H9 (cell line): ENCODE data around the gene RPL23. TPM values are rescaled to one million over a fixed set of nuclear protein-coding genes. Genes with fewer than 3 reads are reported as not detected.
A peak's percentile ranks its signal among the peaks of the same experiment; 100 is the strongest.

ENCODE experiments used
- DNase-seq: peaks from one replicate; pipeline ENCODE4 v3.0.0-alpha.2; 2017
- H2AFZ ChIP-seq: one replicate; pipeline ENCODE4 v1.6.1; 2013; ENCODE audit warnings: mild to moderate bottlenecking, low read length, control low read depth, moderate library complexity
- H2AK5ac ChIP-seq: 2 replicates; pipeline ENCODE4 v1.6.1; 2013; ENCODE audit warnings: low read length, control low read depth, mixed read lengths; ENCODE audit not compliant: insufficient read length
- H2BK120ac ChIP-seq: one replicate; pipeline ENCODE4 v1.6.1; 2013; ENCODE audit warnings: low read depth, mild to moderate bottlenecking, low read length, control low read depth, inconsistent platforms; ENCODE audit not compliant: poor library complexity, severe bottlenecking
- H2BK12ac ChIP-seq: 2 replicates; pipeline ENCODE4 v1.6.1; 2013; ENCODE audit warnings: low read length, control low read depth, mixed read lengths, low read depth; ENCODE audit not compliant: insufficient read length
- H2BK15ac ChIP-seq: 2 replicates; pipeline ENCODE4 v1.6.1; 2013; ENCODE audit warnings: low read depth, low read length, control low read depth
- H2BK20ac ChIP-seq: one replicate; pipeline ENCODE4 v1.6.1; 2013; ENCODE audit warnings: low read depth, mild to moderate bottlenecking, low read length, control low read depth, inconsistent platforms; ENCODE audit not compliant: poor library complexity, severe bottlenecking
- H2BK5ac ChIP-seq: 2 replicates; pipeline ENCODE4 v1.6.1; 2013; ENCODE audit warnings: low read length, control low read depth, mixed read lengths; ENCODE audit not compliant: insufficient read length
- H3K14ac ChIP-seq: 2 replicates; pipeline ENCODE4 v1.6.1; 2013; ENCODE audit warnings: low read length, control low read depth; ENCODE audit not compliant: insufficient read depth
- H3K18ac ChIP-seq: 2 replicates; pipeline ENCODE4 v1.6.1; 2013; ENCODE audit warnings: low read depth, mild to moderate bottlenecking, mixed read lengths, low read length, control low read depth; ENCODE audit not compliant: insufficient read length
- H3K23ac ChIP-seq: 2 replicates; pipeline ENCODE4 v1.6.1; 2013; ENCODE audit warnings: low read length, control low read depth, mixed read lengths, low read depth; ENCODE audit not compliant: insufficient read length
- H3K23me2 ChIP-seq: 2 replicates; pipeline ENCODE4 v1.6.1; 2013; ENCODE audit warnings: low read depth, mild to moderate bottlenecking, mixed read lengths, low read length, control low read depth; ENCODE audit not compliant: insufficient read length, poor library complexity, severe bottlenecking
- H3K27ac ChIP-seq: 2 replicates; pipeline ENCODE4 v1.5.1; 2013; ENCODE audit warnings: low read length, control low read depth, mixed read lengths, low read depth; ENCODE audit not compliant: insufficient read length
- H3K27me3 ChIP-seq: 2 replicates; pipeline ENCODE4 v1.6.1; 2013; ENCODE audit warnings: low read length, control low read depth, inconsistent platforms; ENCODE audit not compliant: insufficient read depth
- H3K4ac ChIP-seq: 2 replicates; pipeline ENCODE4 v1.6.1; 2013; ENCODE audit warnings: low read depth, mild to moderate bottlenecking, control low read depth, inconsistent platforms, low read length, moderate library complexity
- H3K4me1 ChIP-seq: 2 replicates; pipeline ENCODE4 v1.6.1; 2013; ENCODE audit warnings: low read length, control low read depth, inconsistent platforms; ENCODE audit not compliant: insufficient read depth
- H3K4me2 ChIP-seq: 2 replicates; pipeline ENCODE4 v1.6.1; 2013; ENCODE audit warnings: low read length, control low read depth, mixed read lengths; ENCODE audit not compliant: insufficient read length, insufficient read depth
- H3K56ac ChIP-seq: 2 replicates; pipeline ENCODE4 v1.6.1; 2013; ENCODE audit warnings: low read depth, mild to moderate bottlenecking, mixed read lengths, low read length, control low read depth; ENCODE audit not compliant: insufficient read length
- H3K79me1 ChIP-seq: 2 replicates; pipeline ENCODE4 v1.6.1; 2013; ENCODE audit warnings: low read depth, mild to moderate bottlenecking, moderate library complexity, low read length, control low read depth, inconsistent platforms; ENCODE audit not compliant: insufficient read depth, poor library complexity, severe bottlenecking
- H3K79me2 ChIP-seq: 2 replicates; pipeline ENCODE4 v1.6.1; 2013; ENCODE audit warnings: low read length, control low read depth, inconsistent platforms; ENCODE audit not compliant: insufficient read depth
- H3K9ac ChIP-seq: 2 replicates; pipeline ENCODE4 v1.6.1; 2013; ENCODE audit warnings: low read length, control low read depth, mixed read lengths; ENCODE audit not compliant: insufficient read length; ENCODE audit errors: extremely low read depth
- H3K9me3 ChIP-seq: one replicate; pipeline ENCODE4 v1.6.1; 2013; ENCODE audit warnings: low read depth, low read length, inconsistent platforms; ENCODE audit not compliant: control insufficient read depth
- H3T11ph ChIP-seq: one replicate; pipeline ENCODE4 v1.6.1; 2013; ENCODE audit warnings: mild to moderate bottlenecking, low read length, control low read depth, inconsistent platforms
- H4K20me1 ChIP-seq: one replicate; pipeline ENCODE4 v1.6.1; 2013; ENCODE audit not compliant: control insufficient read depth, insufficient read length, insufficient read depth
- H4K5ac ChIP-seq: 2 replicates; pipeline ENCODE4 v1.6.1; 2013; ENCODE audit warnings: low read depth, mild to moderate bottlenecking, mixed read lengths, low read length, control low read depth; ENCODE audit not compliant: insufficient read length
- H4K8ac ChIP-seq: replicated peaks from 2 replicates; pipeline ENCODE4 v1.6.1; 2013; ENCODE audit warnings: low read length, control low read depth, mixed read lengths, low read depth; ENCODE audit not compliant: insufficient read length
- H4K91ac ChIP-seq: 2 replicates; pipeline ENCODE4 v1.6.1; 2013; ENCODE audit warnings: low read depth, mild to moderate bottlenecking, moderate library complexity, mixed read lengths, low read length, control low read depth; ENCODE audit not compliant: insufficient read length
- H3K27ac Mint-ChIP-seq, 3 experiments: 2 replicates in 2 of 3; 3 replicates in 1 of 3; pipeline ENCODE4 v1.8.0; 2020 to 2021; ENCODE audit warnings: mixed read lengths in 3 of 3, mild to moderate bottlenecking in 1 of 3, moderate library complexity in 1 of 3
- H3K27me3 Mint-ChIP-seq: 2 replicates; pipeline ENCODE4 v1.8.0; 2021; ENCODE audit warnings: low read depth, mild to moderate bottlenecking, moderate library complexity, mixed read lengths
- H3K36me3 Mint-ChIP-seq, 3 experiments: 2 replicates in 2 of 3; 3 replicates in 1 of 3; pipeline ENCODE4 v1.8.0; 2020 to 2021; ENCODE audit warnings: low read depth in 3 of 3, mixed read lengths in 3 of 3; ENCODE audit not compliant: insufficient read depth in 1 of 3
- H3K4me1 Mint-ChIP-seq, 2 experiments: 2 replicates each; pipeline ENCODE4 v1.8.0; 2020; ENCODE audit warnings: mixed read lengths in 2 of 2
- H3K4me3 Mint-ChIP-seq, 2 experiments: 2 replicates in 1 of 2; 3 replicates in 1 of 2; pipeline ENCODE4 v1.8.0; 2020 to 2021; ENCODE audit warnings: mild to moderate bottlenecking in 2 of 2, mixed read lengths in 2 of 2, moderate library complexity in 1 of 2
- H3K9me3 Mint-ChIP-seq, 2 experiments: 2 replicates in 1 of 2; 3 replicates in 1 of 2; pipeline ENCODE4 v1.8.0; 2020; ENCODE audit warnings: mild to moderate bottlenecking in 2 of 2, mixed read lengths in 2 of 2, moderate library complexity in 1 of 2
- WGBS: extraction: QIAGEN DNeasy Blood & Tissue Kit; methylation state at CpG from one replicate; pipeline ENCODE4 v1.1.7; 2013; ENCODE audit warnings: missing lambda C conversion rate, low lambda C conversion rate, mixed read lengths; ENCODE audit not compliant: insufficient read length; ENCODE audit errors: extremely low coverage; 5-methylcytosine and 5-hydroxymethylcytosine counted together
- total RNA-seq: library from RNA; stranded (reverse); gene quantifications from 2 replicates; pipeline ENCODE4 v1.2.1, GENCODE V29; 2021
- TF ChIP-seq, protein P1 (sequence below): fragments of 200-600 bp; sonication (generic); conservative IDR thresholded peaks from 3 replicates; pipeline ENCODE4 v1.8.0; 2021; ENCODE audit warnings: antibody characterized with exemption, mild to moderate bottlenecking

RPL23 gene
- total RNA-seq, 1 experiment from 2014 or later: 2,084 TPM

GRCh38 chr17:38873640-38874380 lies 20.3 kb upstream of the RPL23 start:
- Mint-ChIP-seq H3K27me3 (no peaks in the 10 kb centered on the region; the same call in 1 of the 2 replicates), H3K4me3 (no peak overlapping the region; a peak in 1 of 5 replicates), H3K4me1 (peaks cover 57 to 70% of the 10 kb centered on the region in 2 experiments), H3K36me3 (peaks cover 5 to 18% (median 9%) of the 10 kb centered on the region in 3 experiments; a peak in 6 of 7 replicates), H3K27ac (peak overlapping the region; percentile 35 to 93 (median 68); a peak in 4 of 7 replicates), H3K9me3 (peaks cover 0 to 5% of the 10 kb centered on the region in 2 experiments; a peak in 2 of 5 replicates)
- 0 out of 2 replicates have a peak overlapping the region, but pooled peaks have one; percentile 31 for H3K14ac ChIP-seq
- no peak overlapping the region for H3K18ac ChIP-seq
- H2BK20ac ChIP-seq: no peak overlapping the region
- TF ChIP-seq, protein P1, sequence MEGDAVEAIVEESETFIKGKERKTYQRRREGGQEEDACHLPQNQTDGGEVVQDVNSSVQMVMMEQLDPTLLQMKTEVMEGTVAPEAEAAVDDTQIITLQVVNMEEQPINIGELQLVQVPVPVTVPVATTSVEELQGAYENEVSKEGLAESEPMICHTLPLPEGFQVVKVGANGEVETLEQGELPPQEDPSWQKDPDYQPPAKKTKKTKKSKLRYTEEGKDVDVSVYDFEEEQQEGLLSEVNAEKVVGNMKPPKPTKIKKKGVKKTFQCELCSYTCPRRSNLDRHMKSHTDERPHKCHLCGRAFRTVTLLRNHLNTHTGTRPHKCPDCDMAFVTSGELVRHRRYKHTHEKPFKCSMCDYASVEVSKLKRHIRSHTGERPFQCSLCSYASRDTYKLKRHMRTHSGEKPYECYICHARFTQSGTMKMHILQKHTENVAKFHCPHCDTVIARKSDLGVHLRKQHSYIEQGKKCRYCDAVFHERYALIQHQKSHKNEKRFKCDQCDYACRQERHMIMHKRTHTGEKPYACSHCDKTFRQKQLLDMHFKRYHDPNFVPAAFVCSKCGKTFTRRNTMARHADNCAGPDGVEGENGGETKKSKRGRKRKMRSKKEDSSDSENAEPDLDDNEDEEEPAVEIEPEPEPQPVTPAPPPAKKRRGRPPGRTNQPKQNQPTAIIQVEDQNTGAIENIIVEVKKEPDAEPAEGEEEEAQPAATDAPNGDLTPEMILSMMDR: no peak
- no peak overlapping the region for H2AK5ac ChIP-seq
- peak; percentile 41 for DNase-seq
- no peak overlapping the region for H3K27ac ChIP-seq
- peaks cover 2% of the 10 kb centered on the region for H4K20me1 ChIP-seq
- H3K9ac ChIP-seq: no peak overlapping the region
- no peak overlapping the region for H2BK12ac ChIP-seq
- no peak overlapping the region for H3K56ac ChIP-seq
- H3K4ac ChIP-seq: no peak overlapping the region
- H3K4me1 ChIP-seq: peaks cover 10% of the 10 kb centered on the region; the same call in 1 of the 2 replicates
- H3K23me2 ChIP-seq: peaks cover 9% of the 10 kb centered on the region
- H3K4me2 ChIP-seq: no peak overlapping the region
- no peak overlapping the region for H4K8ac ChIP-seq
- H2BK15ac ChIP-seq: no peak overlapping the region
- H3K27me3 ChIP-seq: no peaks in the 10 kb centered on the region
- no peak overlapping the region for H2BK120ac ChIP-seq
- no CpG with 5 or more reads among the region's 9 CpGs for WGBS
- H3K79me1 ChIP-seq: no peaks in the 10 kb centered on the region
- no peak overlapping the region for H2BK5ac ChIP-seq
- no peak overlapping the region for H2AFZ ChIP-seq
- H4K5ac ChIP-seq: no peak overlapping the region
- H3K23ac ChIP-seq: no peak overlapping the region
- peaks cover 36% of the 10 kb centered on the region; the same call in 1 of the 2 replicates for H3K79me2 ChIP-seq
- no peak overlapping the region for H3T11ph ChIP-seq
- no peak overlapping the region for H4K91ac ChIP-seq
- H3K9me3 ChIP-seq: no peaks in the 10 kb centered on the region
